HL-60 (cell line): ENCODE results near the gene COL6A2.

Experiments
- GABPA ChIP-seq: IDR thresholded peaks from 2 replicates; pipeline ENCODE4 v1.6.1; 2012; ENCODE audit warnings: low read depth
- POLR2AphosphoS5 ChIP-seq: IDR thresholded peaks from 2 replicates; pipeline ENCODE4 v1.6.1; 2012; ENCODE audit warnings: low read depth
- TF ChIP-seq, protein P1 (sequence below): IDR thresholded peaks from one replicate; pipeline ENCODE4 v1.5.1; 2011; ENCODE audit warnings: low read length, control low read depth, inconsistent platforms; ENCODE audit not compliant: insufficient read depth

DNA sequence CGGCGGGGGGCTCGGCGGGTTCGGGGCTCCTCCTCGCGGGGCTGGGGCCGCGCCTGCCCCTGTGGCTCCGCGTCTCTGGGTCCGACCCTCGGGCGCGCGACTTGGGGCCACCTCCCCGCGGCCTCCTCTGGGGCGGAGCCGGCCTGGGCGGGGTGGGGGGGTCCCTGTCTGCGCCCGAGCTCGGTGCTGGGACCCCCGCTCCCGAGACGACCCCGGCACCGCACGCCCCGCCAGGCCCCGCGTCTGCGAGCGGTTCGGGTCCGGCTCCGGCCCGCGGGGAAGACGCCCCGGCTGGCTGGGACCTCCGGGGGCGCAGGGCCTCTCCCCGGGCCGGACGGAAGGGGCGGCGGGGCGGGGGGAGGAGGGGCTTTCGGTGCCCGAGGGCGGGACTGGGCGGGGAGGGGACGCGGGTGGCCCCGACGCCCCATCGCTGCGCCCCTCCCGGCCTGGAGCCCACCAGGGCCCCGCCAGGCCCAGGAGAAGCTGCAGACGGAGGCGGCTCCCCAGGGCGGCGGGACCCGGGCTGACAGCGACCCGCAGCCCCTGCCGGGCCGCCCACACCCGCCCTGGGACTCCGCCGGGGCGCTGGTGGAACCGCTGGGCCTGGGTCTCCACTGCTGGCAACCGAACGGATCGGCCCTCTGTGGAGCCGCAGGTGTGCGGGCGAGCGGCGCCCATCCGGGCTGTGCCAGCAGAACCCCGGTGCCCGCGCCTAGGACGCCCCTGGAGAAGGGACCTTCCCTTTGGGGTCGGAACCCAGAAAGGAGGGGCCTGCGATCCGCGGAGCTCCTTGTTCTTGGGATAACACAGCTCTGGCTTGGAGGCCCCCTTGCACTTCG is 610 bp downstream of the COL6A2 start:
- TF ChIP-seq, protein P1, sequence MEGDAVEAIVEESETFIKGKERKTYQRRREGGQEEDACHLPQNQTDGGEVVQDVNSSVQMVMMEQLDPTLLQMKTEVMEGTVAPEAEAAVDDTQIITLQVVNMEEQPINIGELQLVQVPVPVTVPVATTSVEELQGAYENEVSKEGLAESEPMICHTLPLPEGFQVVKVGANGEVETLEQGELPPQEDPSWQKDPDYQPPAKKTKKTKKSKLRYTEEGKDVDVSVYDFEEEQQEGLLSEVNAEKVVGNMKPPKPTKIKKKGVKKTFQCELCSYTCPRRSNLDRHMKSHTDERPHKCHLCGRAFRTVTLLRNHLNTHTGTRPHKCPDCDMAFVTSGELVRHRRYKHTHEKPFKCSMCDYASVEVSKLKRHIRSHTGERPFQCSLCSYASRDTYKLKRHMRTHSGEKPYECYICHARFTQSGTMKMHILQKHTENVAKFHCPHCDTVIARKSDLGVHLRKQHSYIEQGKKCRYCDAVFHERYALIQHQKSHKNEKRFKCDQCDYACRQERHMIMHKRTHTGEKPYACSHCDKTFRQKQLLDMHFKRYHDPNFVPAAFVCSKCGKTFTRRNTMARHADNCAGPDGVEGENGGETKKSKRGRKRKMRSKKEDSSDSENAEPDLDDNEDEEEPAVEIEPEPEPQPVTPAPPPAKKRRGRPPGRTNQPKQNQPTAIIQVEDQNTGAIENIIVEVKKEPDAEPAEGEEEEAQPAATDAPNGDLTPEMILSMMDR: no peak
- TF ChIP-seq POLR2AphosphoS5 (no peak), GABPA (no peak)
